Liver (tissue), 9 donors: Measurements from ENCODE around the gene JTB. TPM values are rescaled to one million over a fixed set of nuclear protein-coding genes. Genes with fewer than 3 reads are reported as not detected.
"Not testable (repeated sequence)": the region's sequence is repeated elsewhere in the genome, so short reads cannot be mapped to it uniquely, and the experiment has no call there.

Experiments used
- DNase-seq: peaks from one replicate; pipeline ENCODE4 v3.0.0-alpha.2; 2017; ENCODE audit warnings: low spot score
- H3K27ac ChIP-seq, 2 donors: one replicate each; pipeline ENCODE4 v1.7.0; 2013; ENCODE audit warnings: inconsistent platforms in 2 of 2, low read length in 2 of 2, control low read depth in 1 of 2, low read depth in 1 of 2, mild to moderate bottlenecking in 1 of 2
- H3K27me3 ChIP-seq, 4 donors: one replicate each; pipeline versions ENCODE4 v1.6.1 to v1.7.0; 2013; ENCODE audit warnings: low read length in 3 of 4, inconsistent platforms in 1 of 4, mild to moderate bottlenecking in 1 of 4, moderate library complexity in 1 of 4; ENCODE audit not compliant: control insufficient read depth in 4 of 4, insufficient read depth in 4 of 4
- H3K36me3 ChIP-seq, 4 donors: one replicate each; pipeline versions ENCODE4 v1.6.1 to v1.7.0; 2013; ENCODE audit warnings: low read length in 3 of 4, mild to moderate bottlenecking in 3 of 4, low read depth in 1 of 4, moderate library complexity in 1 of 4; ENCODE audit not compliant: control insufficient read depth in 4 of 4, insufficient read depth in 3 of 4
- H3K4me1 ChIP-seq, 4 donors: one replicate each; pipeline versions ENCODE4 v1.6.1 to v1.7.0; 2013; ENCODE audit warnings: low read length in 3 of 4, mild to moderate bottlenecking in 3 of 4, moderate library complexity in 1 of 4; ENCODE audit not compliant: control insufficient read depth in 4 of 4, insufficient read depth in 4 of 4
- H3K4me3 ChIP-seq, 3 donors: one replicate each; pipeline versions ENCODE4 v1.6.1 to v1.7.0; 2013; ENCODE audit warnings: low read length in 3 of 3, control low read depth in 1 of 3, low read depth in 1 of 3, mild to moderate bottlenecking in 1 of 3
- H3K9ac ChIP-seq, 2 donors: one replicate each; pipeline ENCODE4 v1.7.0; 2013; ENCODE audit warnings: low read length in 2 of 2, mild to moderate bottlenecking in 2 of 2, moderate library complexity in 2 of 2, control low read depth in 1 of 2, low read depth in 1 of 2
- H3K9me3 ChIP-seq, 4 donors: one replicate each; pipeline versions ENCODE4 v1.6.1 to v1.7.0; 2013; ENCODE audit warnings: low read length in 3 of 4; ENCODE audit not compliant: control insufficient read depth in 4 of 4
- FOXA1 ChIP-seq: IDR thresholded peaks from 2 replicates; pipeline ENCODE4 v1.6.1; 2016; ENCODE audit warnings: antibody characterized with exemption
- FOXA2 ChIP-seq: IDR thresholded peaks from 2 replicates; pipeline ENCODE4 v1.6.1; 2016; ENCODE audit warnings: antibody characterized with exemption
- RAD21 ChIP-seq, 2 donors: IDR thresholded peaks; 2 replicates each; pipeline ENCODE4 v1.6.1; 2016; ENCODE audit warnings: antibody characterized with exemption in 2 of 2, mild to moderate bottlenecking in 2 of 2
- RXRA ChIP-seq, 2 donors: IDR thresholded peaks; 2 replicates each; pipeline ENCODE4 v1.6.1; 2017 to 2018; ENCODE audit warnings: antibody characterized with exemption in 2 of 2, mild to moderate bottlenecking in 1 of 2
- SP1 ChIP-seq: IDR thresholded peaks from 2 replicates; pipeline ENCODE4 v1.6.1; 2018; ENCODE audit warnings: antibody characterized with exemption, mild to moderate bottlenecking
- WGBS: extraction: QIAGEN DNeasy Blood & Tissue Kit; methylation state at CpG from one replicate; pipeline ENCODE4 v1.1.7; 2013; 5-methylcytosine and 5-hydroxymethylcytosine counted together
- polyA plus RNA-seq, 2 donors: library from polyadenylated mRNA; stranded (reverse) in 1 of 2; unstranded in 1 of 2; fragments of 200-250 nt in 1 of 2; fragments of >200 nt in 1 of 2; fragmentation: Nextera tagmentation in 1 of 2; extraction: Ambion mirVana in 1 of 2; gene quantifications; one replicate each; pipeline versions ENCODE4 v1.2.1 to v1.2.3, GENCODE V29; 2013 to 2015
- total RNA-seq, 2 donors: library from RNA; depleted of rRNA; stranded (reverse); fragments of >200 nt; gene quantifications; one replicate each; pipeline ENCODE4 v1.2.3, GENCODE V29; 2014
- TF ChIP-seq, protein P1 (sequence below): fragments of 150-350 bp; IDR thresholded peaks from 2 replicates; pipeline ENCODE4 v1.5.1; 2017; ENCODE audit warnings: improper control_type of control experiment, low read depth, low read length; ENCODE audit not compliant: missing input control
- TF ChIP-seq, protein P2 (sequence below): IDR thresholded peaks from 2 replicates; pipeline ENCODE4 v1.6.1; 2016; ENCODE audit warnings: antibody characterized with exemption, mild to moderate bottlenecking
- TF ChIP-seq, protein P3 (sequence below): IDR thresholded peaks from 2 replicates; pipeline ENCODE4 v1.6.1; 2016; ENCODE audit warnings: antibody characterized with exemption
- donor health status: healthy.
- donor health status: healthy.
- donor health status: healthy.
- donor health status: healthy.
- donor health status: healthy.

JTB gene
- total and polyA plus RNA-seq, 4 donors, result 88.9 to 182 (median 124) TPM

DNA sequence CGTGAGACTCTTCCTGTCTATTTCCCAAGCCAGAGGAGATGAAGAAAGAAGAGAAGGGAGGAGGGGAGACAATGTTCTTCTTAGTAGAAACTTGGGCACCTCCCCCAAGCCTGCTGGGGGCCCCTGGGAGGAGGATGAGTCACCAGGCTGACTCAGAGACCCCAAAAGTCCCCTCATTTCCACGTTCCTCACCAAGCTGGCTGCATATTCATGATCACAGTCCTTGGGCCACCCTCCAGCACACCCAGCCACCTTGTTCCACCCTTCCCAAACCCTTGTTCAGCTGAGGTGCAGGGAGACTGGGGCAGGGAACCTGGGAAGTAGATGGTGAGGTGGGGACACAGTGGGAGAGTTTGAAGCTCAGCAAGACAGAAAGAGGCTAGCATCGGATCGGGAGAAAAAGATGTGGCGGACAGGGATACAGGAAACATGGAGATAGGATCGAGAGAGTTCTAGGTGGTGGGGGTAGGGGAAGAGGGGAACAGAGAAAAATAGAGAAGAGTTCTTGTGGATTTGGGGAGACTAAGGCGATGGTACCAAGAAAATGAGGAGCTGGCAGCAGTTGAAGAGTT is 8.0 kb upstream of the JTB start:
- Histone ChIP-seq H3K27ac (peak overlapping the region; percentile 49 to 68), H3K9me3 (no peaks in the 10 kb centered on the region), H3K4me3 (peak overlapping the region; percentile 56 to 76 (median 64)), H3K36me3 (peaks cover 0 to 6% (median 4%) of the 10 kb centered on the region in 4 donors), H3K27me3 (no peaks in the 10 kb centered on the region), H3K4me1 (peaks cover 4 to 17% (median 12%) of the 10 kb centered on the region in 4 donors), H3K9ac (peak overlapping the region; percentile 57 to 88)
- no peak for DNase-seq
- 14% methylated on average over 7 of the region's 7 CpGs for WGBS
- TF ChIP-seq FOXA1, result no peak
- no peak for TF ChIP-seq SP1

DNA sequence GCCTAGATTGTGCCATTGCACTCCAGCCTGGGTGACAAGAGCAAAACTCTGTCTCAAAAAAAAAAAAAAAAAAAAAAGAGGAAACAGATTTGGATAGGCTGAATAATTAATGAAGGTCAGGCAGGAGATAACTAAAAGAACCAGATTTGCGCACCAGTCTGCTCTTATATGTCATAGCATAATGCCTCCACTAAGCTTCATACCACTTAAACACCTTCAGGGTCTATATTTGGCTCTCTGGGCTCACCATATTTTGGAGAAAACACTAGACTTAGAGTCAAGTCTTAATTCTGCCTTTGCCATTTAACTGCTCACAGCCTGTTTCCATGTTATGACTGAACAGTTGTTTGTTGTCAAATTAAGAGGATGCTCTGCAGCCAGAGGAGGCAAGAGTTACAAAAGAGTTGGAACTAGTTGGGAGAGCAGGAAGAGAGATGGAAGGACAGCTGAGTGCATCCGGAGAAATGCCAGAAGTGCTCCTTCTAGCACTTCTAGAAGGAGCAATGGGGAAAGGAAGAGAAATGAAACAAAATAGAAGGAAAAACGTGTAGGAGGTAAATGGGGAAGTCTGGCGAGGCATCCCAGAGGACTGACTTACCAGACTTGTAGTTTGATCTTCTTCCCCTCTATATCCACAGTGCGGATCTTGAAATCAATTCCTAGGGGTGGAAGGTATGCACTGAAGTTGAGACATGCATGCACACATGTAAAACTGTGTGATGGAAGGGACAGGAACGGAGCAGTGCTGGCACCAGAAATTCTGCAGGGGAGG is 6.8 kb upstream of the JTB start:
- TF ChIP-seq SP1, result no peak
- TF ChIP-seq, protein P1, sequence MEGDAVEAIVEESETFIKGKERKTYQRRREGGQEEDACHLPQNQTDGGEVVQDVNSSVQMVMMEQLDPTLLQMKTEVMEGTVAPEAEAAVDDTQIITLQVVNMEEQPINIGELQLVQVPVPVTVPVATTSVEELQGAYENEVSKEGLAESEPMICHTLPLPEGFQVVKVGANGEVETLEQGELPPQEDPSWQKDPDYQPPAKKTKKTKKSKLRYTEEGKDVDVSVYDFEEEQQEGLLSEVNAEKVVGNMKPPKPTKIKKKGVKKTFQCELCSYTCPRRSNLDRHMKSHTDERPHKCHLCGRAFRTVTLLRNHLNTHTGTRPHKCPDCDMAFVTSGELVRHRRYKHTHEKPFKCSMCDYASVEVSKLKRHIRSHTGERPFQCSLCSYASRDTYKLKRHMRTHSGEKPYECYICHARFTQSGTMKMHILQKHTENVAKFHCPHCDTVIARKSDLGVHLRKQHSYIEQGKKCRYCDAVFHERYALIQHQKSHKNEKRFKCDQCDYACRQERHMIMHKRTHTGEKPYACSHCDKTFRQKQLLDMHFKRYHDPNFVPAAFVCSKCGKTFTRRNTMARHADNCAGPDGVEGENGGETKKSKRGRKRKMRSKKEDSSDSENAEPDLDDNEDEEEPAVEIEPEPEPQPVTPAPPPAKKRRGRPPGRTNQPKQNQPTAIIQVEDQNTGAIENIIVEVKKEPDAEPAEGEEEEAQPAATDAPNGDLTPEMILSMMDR, result no peak
- TF ChIP-seq FOXA1, result no peak
- TF ChIP-seq, protein P2, sequence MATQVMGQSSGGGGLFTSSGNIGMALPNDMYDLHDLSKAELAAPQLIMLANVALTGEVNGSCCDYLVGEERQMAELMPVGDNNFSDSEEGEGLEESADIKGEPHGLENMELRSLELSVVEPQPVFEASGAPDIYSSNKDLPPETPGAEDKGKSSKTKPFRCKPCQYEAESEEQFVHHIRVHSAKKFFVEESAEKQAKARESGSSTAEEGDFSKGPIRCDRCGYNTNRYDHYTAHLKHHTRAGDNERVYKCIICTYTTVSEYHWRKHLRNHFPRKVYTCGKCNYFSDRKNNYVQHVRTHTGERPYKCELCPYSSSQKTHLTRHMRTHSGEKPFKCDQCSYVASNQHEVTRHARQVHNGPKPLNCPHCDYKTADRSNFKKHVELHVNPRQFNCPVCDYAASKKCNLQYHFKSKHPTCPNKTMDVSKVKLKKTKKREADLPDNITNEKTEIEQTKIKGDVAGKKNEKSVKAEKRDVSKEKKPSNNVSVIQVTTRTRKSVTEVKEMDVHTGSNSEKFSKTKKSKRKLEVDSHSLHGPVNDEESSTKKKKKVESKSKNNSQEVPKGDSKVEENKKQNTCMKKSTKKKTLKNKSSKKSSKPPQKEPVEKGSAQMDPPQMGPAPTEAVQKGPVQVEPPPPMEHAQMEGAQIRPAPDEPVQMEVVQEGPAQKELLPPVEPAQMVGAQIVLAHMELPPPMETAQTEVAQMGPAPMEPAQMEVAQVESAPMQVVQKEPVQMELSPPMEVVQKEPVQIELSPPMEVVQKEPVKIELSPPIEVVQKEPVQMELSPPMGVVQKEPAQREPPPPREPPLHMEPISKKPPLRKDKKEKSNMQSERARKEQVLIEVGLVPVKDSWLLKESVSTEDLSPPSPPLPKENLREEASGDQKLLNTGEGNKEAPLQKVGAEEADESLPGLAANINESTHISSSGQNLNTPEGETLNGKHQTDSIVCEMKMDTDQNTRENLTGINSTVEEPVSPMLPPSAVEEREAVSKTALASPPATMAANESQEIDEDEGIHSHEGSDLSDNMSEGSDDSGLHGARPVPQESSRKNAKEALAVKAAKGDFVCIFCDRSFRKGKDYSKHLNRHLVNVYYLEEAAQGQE, result no peak
- TF ChIP-seq RXRA (IDR thresholded peaks at IDR 0.05), result no peak
- TF ChIP-seq, protein P3, sequence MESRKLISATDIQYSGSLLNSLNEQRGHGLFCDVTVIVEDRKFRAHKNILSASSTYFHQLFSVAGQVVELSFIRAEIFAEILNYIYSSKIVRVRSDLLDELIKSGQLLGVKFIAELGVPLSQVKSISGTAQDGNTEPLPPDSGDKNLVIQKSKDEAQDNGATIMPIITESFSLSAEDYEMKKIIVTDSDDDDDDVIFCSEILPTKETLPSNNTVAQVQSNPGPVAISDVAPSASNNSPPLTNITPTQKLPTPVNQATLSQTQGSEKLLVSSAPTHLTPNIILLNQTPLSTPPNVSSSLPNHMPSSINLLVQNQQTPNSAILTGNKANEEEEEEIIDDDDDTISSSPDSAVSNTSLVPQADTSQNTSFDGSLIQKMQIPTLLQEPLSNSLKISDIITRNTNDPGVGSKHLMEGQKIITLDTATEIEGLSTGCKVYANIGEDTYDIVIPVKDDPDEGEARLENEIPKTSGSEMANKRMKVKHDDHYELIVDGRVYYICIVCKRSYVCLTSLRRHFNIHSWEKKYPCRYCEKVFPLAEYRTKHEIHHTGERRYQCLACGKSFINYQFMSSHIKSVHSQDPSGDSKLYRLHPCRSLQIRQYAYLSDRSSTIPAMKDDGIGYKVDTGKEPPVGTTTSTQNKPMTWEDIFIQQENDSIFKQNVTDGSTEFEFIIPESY, result no peak
- TF ChIP-seq RAD21 (IDR thresholded peaks at IDR 0.05), result no peak
- TF ChIP-seq FOXA2, result no peak

DNA sequence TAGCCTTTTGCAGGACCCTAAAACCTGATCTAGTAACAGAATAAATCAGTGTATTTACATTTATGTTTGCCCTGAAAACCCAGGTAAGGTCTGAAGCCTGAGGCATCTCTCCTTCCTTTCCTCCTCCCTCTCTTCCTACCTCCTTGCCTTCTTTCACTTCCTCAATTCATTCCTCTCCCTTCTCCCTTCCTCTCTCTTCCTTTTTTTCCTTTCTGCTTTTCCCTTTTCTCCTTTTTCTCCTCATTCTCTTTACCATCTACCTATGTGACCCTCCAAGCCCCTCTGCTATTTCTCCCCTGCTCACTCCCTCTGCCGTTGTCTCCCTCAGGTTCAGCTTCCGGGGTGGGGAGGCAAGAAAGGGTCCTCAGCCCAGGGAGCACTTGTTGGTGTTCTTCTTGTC is 4.3 kb upstream of the JTB start:
- not testable (repeated sequence) for H3K27ac ChIP-seq, DNase-seq, H3K27me3 ChIP-seq, H3K4me3 ChIP-seq, H3K9ac ChIP-seq, H3K36me3 ChIP-seq, H3K9me3 ChIP-seq
- 94% methylated on average over 2 of the region's 2 CpGs for WGBS
- peaks cover 2 to 34% (median 23%) of the 10 kb centered on the region in 4 donors for H3K4me1 ChIP-seq

More for the DNA sequence above, 6.8 kb upstream of the JTB start:
- H3K4me1 ChIP-seq, result peaks cover 2 to 17% (median 12%) of the 10 kb centered on the region in 4 donors
- DNase-seq, result no peak
- WGBS, result 79% methylated on average over 6 of the region's 6 CpGs
- H3K9ac ChIP-seq, result no peak overlapping the region
- no peaks in the 10 kb centered on the region for H3K27me3 ChIP-seq
- no peak overlapping the region for H3K4me3 ChIP-seq
- H3K36me3 ChIP-seq, result peaks cover 0 to 6% (median 4%) of the 10 kb centered on the region in 4 donors
- H3K9me3 ChIP-seq, result no peaks in the 10 kb centered on the region
- H3K27ac ChIP-seq, result no peak overlapping the region

DNA sequence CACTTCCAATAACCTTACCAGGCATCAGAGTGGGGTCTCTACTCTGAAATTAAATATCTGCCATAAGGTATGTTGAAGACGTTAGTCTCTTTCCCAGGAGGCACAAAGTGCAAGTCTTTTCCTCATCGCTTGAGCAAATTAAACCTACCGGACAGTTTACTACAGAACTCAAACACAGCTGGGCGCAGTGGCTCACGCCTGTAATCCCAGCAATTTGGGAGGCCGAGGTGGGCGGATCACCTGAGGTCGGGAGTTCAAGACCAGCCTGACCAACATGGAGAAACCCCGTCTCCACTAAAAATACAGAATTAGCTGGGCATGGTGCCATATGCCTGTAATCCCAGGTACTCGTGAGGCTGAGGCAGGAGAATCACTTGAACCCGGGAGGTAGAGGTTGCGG is 1.6 kb upstream of the JTB start:
- Histone ChIP-seq H3K4me1 (peaks cover 0 to 25% (median 22%) of the 10 kb centered on the region in 4 donors), H3K9ac (peak overlapping the region in 1 of 2 donors; percentile 51), H3K36me3 (peaks cover 8 to 19% (median 13%) of the 10 kb centered on the region in 4 donors), H3K27ac (peak overlapping the region in 1 of 2 donors; percentile 4)
- not testable (repeated sequence) for H3K9me3 ChIP-seq, H3K27me3 ChIP-seq, DNase-seq, H3K4me3 ChIP-seq
- WGBS, result 90% methylated on average over 12 of the region's 12 CpGs
